CD4-positive, alpha-beta T cell treated with Interferon alpha-2 for 1 hour (primary cell): ENCODE measurements around the gene CBX1.

Experiments used
- DNase-seq, 2 donors: peaks; one replicate each; pipeline ENCODE4 v3.0.0-alpha.2; 2020 to 2022

CBX1 gene

DNA sequence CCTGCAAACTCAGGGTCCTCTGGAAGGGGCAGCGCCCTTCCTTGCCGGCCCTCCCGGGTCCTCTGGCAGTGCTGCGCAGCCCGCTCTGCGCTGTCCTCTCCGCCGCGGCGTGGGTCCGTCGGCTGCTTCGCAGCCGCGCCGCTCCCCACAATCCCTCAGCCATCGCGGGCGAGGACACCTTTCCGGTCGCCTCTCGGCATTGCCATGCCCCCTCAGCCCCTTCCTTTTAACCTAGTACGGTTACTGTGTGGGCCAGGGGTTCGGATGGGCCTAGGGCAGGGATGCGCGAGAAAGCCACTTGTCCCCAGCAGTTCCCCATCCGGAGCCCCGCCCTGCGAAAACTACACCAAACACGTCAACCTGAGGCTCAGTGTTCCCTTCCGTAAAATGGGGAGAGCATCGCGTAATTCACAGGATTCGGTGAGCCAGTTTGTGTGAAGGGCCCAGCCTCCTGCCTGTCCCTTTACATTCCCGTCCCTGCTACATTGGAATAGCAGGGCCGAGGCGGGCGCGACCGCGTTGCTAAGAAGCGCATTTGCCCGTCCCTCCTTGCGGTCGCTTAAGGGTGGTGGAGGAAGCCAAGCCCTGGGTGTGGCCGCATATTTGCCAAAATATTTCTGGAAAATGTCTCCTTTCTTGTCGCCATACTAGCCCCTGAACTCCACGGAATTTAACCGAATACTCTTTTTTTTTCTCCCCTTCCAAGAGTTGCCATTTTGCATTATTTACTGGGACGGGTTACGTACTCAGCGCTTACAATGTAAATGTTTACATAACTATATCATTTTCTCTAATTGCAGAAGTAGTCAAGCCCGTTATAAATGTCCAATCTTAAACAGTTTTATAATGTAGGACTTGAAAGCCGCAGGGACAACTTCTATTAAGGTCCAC is 76.9 kb downstream of the CBX1 start:
- peak; percentile 16 to 59 for DNase-seq

- peak; percentile 32 to 50 for DNase-seq
Measured at GRCh38 chr17:48023400-48024148, 77.7 kb downstream of the CBX1 start.

DNA sequence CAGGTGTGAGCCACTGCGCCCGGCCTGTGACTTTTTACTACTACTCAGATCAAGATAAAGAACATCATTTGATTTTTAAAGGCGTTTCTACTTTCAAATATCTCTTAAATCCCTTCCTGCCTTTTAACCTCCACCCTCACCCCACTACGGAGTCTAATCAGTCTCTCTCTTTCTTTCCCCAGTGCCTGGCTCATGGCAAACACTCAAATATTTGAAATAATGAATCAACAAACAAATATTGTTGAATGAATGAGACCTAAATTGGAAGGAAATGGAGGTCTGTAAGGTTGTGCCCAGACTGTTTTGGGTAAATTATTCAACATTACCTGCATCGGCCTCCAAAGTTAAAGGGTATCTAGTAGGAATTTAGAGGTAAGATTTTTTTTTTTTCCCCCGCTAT is 78.4 kb downstream of the CBX1 start:
- no peak for DNase-seq

DNA sequence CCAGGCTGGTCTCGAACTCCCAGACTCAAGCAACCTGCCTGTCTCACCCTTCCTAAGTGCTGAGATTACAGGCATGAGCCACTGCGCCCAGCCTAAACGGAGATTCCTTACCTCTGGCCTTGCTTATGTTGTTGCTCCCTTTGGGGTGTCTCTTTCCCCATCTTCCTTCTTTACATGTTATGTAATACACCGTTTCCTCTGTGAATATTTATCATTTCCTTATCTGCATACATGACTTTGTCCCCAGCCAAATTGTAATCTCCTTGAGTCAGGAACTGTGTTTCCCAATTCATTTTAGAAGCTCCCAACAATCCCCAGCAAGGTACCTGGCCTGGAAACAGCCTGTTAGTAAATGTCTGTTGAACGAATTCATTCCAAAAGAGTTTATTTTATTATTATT is 79.3 kb downstream of the CBX1 start:
- DNase-seq, result no peak
